Stomach (tissue), 9 donors: ENCODE results near the gene CABS1. TPM values are rescaled to one million over a fixed set of nuclear protein-coding genes. Genes with fewer than 3 reads are reported as not detected.

ENCODE experiments used
- DNase-seq, 2 donors: peaks; one replicate each; pipeline versions ENCODE4 v3.0.0 to v3.0.0-alpha.2; 2013 to 2019
- H3K27ac ChIP-seq, 5 donors: fragments of 200-600 bp in 4 of 5; sonication (generic) in 4 of 5; one replicate each; pipeline ENCODE4 v1.5.1; 2013 to 2019; ENCODE audit warnings: mild to moderate bottlenecking in 1 of 5, moderate library complexity in 1 of 5
- H3K27me3 ChIP-seq, 3 donors: fragments of 200-600 bp; sonication (generic); one replicate each; pipeline ENCODE4 v1.5.1; 2017 to 2019; ENCODE audit warnings: mixed run types in 1 of 3
- H3K36me3 ChIP-seq, 4 donors: fragments of 200-600 bp; sonication (generic); 1 replicate in 3 of 4; 2 replicates in 1 of 4; pipeline ENCODE4 v1.5.1; 2016 to 2019
- H3K4me1 ChIP-seq, 4 donors: fragments of 200-600 bp; sonication (generic); one replicate each; pipeline ENCODE4 v1.5.1; 2016 to 2019
- H3K4me3 ChIP-seq, 4 donors: fragments of 200-600 bp; sonication (generic) in 3 of 4; one replicate each; pipeline ENCODE4 v1.5.1; 2016 to 2019; ENCODE audit warnings: mild to moderate bottlenecking in 1 of 4
- H3K9me3 ChIP-seq, 4 donors: fragments of 200-600 bp; sonication (generic); one replicate each; pipeline ENCODE4 v1.5.1; 2016 to 2019
- EP300 ChIP-seq: sonication (generic); formaldehyde crosslinking; IDR thresholded peaks from one replicate; pipeline ENCODE4 v1.6.1; 2017; ENCODE audit warnings: antibody characterized with exemption
- POLR2A ChIP-seq, 4 donors: fragments of 450-650 bp; IDR thresholded peaks; one replicate each; pipeline ENCODE4 v1.6.1; 2016; ENCODE audit warnings: antibody characterized with exemption in 4 of 4, control low read depth in 2 of 4, mild to moderate bottlenecking in 1 of 4, moderate library complexity in 1 of 4
- POLR2AphosphoS5 ChIP-seq, 3 donors: sonication (generic); formaldehyde crosslinking; IDR thresholded peaks; one replicate each; pipeline ENCODE4 v1.6.1; 2016; ENCODE audit warnings: antibody characterized with exemption in 3 of 3
- WGBS, 5 donors: extraction: QIAGEN DNeasy Blood & Tissue Kit in 3 of 5; methylation state at CpG; one replicate each; pipeline versions ENCODE4 v1.1.5 to v1.1.7; 2013 to 2018; 5-methylcytosine and 5-hydroxymethylcytosine counted together
- intact Hi-C: fragments of 100-400 bp; cut with DNase I; formaldehyde crosslinking; loops from one replicate; pipeline ENCODE4 v1.15.1; 2023; ENCODE audit warnings: low total_unique reads
- polyA plus RNA-seq, 3 donors: library from polyadenylated mRNA; stranded (reverse); fragments of 200-250 nt; gene quantifications; one replicate each; pipeline ENCODE4 v1.2.3, GENCODE V29; 2013
- total RNA-seq, 5 donors: library from RNA; depleted of rRNA; stranded (reverse); fragments of >200 nt; gene quantifications; one replicate each; pipeline versions ENCODE4 v1.1.0 to v1.2.3, GENCODE V29; 2014 to 2016
- TF ChIP-seq, protein P1 (sequence below), 7 experiments: fragments of 450-650 bp in 4 of 7; fragments of 200-600 bp in 3 of 7; sonication (generic) in 3 of 7; IDR thresholded peaks; one replicate each; pipeline ENCODE4 v1.5.1; 2016 to 2019; ENCODE audit warnings: antibody characterized with exemption in 7 of 7, control low read depth in 2 of 7, mild to moderate bottlenecking in 1 of 7
- donor health status: healthy with polysubstance abuse.
- donor health status: Bipolar disorder and iron deficiency.
- donor health status: healthy.

Gene CABS1
- total and polyA plus RNA-seq, 8 donors, result not detected

- Histone ChIP-seq H3K27me3 (no peaks in the 10 kb centered on the region), H3K4me3 (no peak overlapping the region), H3K9me3 (no peaks in the 10 kb centered on the region), H3K4me1 (no peaks in the 10 kb centered on the region), H3K27ac (no peak overlapping the region), H3K36me3 (no peaks in the 10 kb centered on the region)
- DNase-seq, result no peak
- TF ChIP-seq POLR2AphosphoS5 (IDR thresholded peaks at IDR 0.05), result no peak
- TF ChIP-seq, protein P1, sequence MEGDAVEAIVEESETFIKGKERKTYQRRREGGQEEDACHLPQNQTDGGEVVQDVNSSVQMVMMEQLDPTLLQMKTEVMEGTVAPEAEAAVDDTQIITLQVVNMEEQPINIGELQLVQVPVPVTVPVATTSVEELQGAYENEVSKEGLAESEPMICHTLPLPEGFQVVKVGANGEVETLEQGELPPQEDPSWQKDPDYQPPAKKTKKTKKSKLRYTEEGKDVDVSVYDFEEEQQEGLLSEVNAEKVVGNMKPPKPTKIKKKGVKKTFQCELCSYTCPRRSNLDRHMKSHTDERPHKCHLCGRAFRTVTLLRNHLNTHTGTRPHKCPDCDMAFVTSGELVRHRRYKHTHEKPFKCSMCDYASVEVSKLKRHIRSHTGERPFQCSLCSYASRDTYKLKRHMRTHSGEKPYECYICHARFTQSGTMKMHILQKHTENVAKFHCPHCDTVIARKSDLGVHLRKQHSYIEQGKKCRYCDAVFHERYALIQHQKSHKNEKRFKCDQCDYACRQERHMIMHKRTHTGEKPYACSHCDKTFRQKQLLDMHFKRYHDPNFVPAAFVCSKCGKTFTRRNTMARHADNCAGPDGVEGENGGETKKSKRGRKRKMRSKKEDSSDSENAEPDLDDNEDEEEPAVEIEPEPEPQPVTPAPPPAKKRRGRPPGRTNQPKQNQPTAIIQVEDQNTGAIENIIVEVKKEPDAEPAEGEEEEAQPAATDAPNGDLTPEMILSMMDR (IDR thresholded peaks at IDR 0.05), result no peak
- no peak for TF ChIP-seq POLR2A (IDR thresholded peaks at IDR 0.05)
- TF ChIP-seq EP300, result no peak
- WGBS, 5 donors, result 75 to 87% (median 81%) methylated on average over 3 of the region's 3 CpGs
- intact Hi-C loops, result no loop called here
These were observed 38.0 kb downstream of the CABS1 start for GRCh38 chr4:70372760-70373159.

DNA sequence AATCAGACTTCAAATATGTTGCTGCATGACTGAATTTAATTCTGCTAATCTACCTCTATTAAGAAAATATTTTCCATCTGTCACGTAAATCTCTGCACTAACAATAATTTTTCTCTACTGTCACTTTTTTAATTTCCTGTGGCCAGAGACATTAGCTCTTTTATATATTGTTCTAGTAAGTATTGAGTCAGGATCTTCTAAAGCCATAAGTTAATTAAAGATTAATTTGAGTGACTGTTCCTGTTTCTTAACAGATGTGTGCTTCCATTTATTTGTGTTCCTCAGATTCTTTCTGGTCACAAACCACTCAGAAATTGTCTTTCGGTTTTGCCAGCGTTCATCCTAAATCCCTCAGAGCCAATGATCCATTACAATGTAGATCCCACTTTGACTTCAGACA lies 45.8 kb downstream of the CABS1 start:
- no peaks in the 10 kb centered on the region for H3K9me3 ChIP-seq
- intact Hi-C loops, result no loop called here
- no peak overlapping the region for H3K27ac ChIP-seq
- no peaks in the 10 kb centered on the region for H3K36me3 ChIP-seq
- 69 to 87% (median 86%) methylated on average over 3 of the region's 3 CpGs for WGBS, 5 donors
- no peak overlapping the region for H3K4me3 ChIP-seq
- TF ChIP-seq POLR2AphosphoS5 (IDR thresholded peaks at IDR 0.05) (no peak), POLR2A (IDR thresholded peaks at IDR 0.05) (no peak), EP300 (no peak)
- TF ChIP-seq, protein P1 (IDR thresholded peaks at IDR 0.05), result no peak
- no peaks in the 10 kb centered on the region for H3K27me3 ChIP-seq
- no peak for DNase-seq
- H3K4me1 ChIP-seq, result no peaks in the 10 kb centered on the region

- Histone ChIP-seq H3K4me3 (no peak within 1 kb of the TSS), H3K27me3 (no peaks in the 10 kb centered on the region), H3K36me3 (no peaks in the 10 kb centered on the region), H3K9me3 (no peaks in the 10 kb centered on the region), H3K4me1 (no peaks in the 10 kb centered on the region), H3K27ac (no peak within 1 kb of the TSS)
- TF ChIP-seq, protein P1 (IDR thresholded peaks at IDR 0.05), result no peak
- no peak for DNase-seq
- intact Hi-C loops, result no loop called here
- 72 to 80% (median 76%) methylated on average over 5 of the region's 5 CpGs for WGBS, 5 donors
These were observed 48.0 kb downstream of the CABS1 start, which contains the start of gene SMR3B for GRCh38 chr4:70382691-70383181. Gene SMR3B (plus strand): TSS chr4:70383131. CDS start chr4:70384511, 1,380 bp downstream.

Other genes starting within 250 kb of the CABS1 start
- not detected for gene PRR27, start 180.7 kb upstream of the CABS1 start, total RNA-seq
- not detected for gene PRR27, start 180.7 kb upstream of the CABS1 start, polyA plus RNA-seq
- gene ODAM, start 139.3 kb upstream of the CABS1 start, total RNA-seq, result 1 to 10 TPM in 1 of 5 donors, under 1 TPM in 1, not detected in 3; 0.37 to 7.1 TPM
- 10 to 100 TPM; 11.9 to 20.3 (median 15.9) TPM for gene ODAM, start 139.3 kb upstream of the CABS1 start, polyA plus RNA-seq
- gene FDCSP, start 108.9 kb upstream of the CABS1 start, total RNA-seq, result not detected
- gene FDCSP, start 108.9 kb upstream of the CABS1 start, polyA plus RNA-seq, result 10 to 100 TPM in 1 of 3 donors, not detected in 2; 46.5 TPM
- not detected for gene CSN3, start 92.4 kb upstream of the CABS1 start, total RNA-seq
- not detected for gene CSN3, start 92.4 kb upstream of the CABS1 start, polyA plus RNA-seq
- gene SMR3A, start 25.8 kb downstream of the CABS1 start, total RNA-seq, result not detected
- not detected for gene SMR3A, start 25.8 kb downstream of the CABS1 start, polyA plus RNA-seq
- not detected for gene SMR3B, start 48.1 kb downstream of the CABS1 start, total RNA-seq
- not detected for gene SMR3B, start 48.1 kb downstream of the CABS1 start, polyA plus RNA-seq
- not detected for gene OPRPN, start 63.0 kb downstream of the CABS1 start, total RNA-seq
- not detected for gene OPRPN, start 63.0 kb downstream of the CABS1 start, polyA plus RNA-seq
- gene MUC7, start 137.2 kb downstream of the CABS1 start, total RNA-seq, result not detected
- gene MUC7, start 137.2 kb downstream of the CABS1 start, polyA plus RNA-seq, result not detected
- not detected for gene AMTN, start 183.6 kb downstream of the CABS1 start, total RNA-seq
- under 1 TPM in 1 of 3 donors, not detected in 2; 0.23 TPM for gene AMTN, start 183.6 kb downstream of the CABS1 start, polyA plus RNA-seq